NCI-H1694 (cell line): ENCODE results near the gene MRPS12.

Source experiments
- DNase-seq: peaks from one replicate; lab custom pipeline; 2025; lab: John Stamatoyannopoulos, UW

MRPS12 gene

GRCh38 chr19:38975214-38975860, 44.6 kb downstream of the MRPS12 start, which contains the start of gene FBXO17:
FBXO17 (minus strand) TSS chr19:38975742; CDS start chr19:38950319, 25,423 bp downstream.
- no peak for DNase-seq

DNA sequence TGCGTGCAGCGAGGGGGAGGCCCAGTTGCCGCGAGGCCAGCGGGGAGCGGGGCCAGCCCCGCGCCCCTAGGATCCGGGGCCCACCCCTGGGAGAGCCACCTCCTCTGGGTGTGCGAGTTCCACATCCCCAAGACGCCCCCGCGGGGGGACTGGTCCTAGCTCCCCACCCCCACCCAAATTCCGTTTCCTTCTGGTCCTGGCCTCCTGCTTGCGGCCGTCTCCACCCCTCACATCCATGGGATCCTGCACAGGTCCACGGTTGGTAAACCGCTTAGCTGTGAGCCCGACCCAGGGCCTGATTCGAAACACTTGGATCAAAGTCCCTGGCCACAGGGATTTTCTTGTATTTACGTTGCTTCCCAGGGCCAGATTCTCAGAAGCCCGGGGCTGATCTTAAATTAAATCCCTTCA, 45.1 kb downstream of the MRPS12 start:
- no peak for DNase-seq

DNA sequence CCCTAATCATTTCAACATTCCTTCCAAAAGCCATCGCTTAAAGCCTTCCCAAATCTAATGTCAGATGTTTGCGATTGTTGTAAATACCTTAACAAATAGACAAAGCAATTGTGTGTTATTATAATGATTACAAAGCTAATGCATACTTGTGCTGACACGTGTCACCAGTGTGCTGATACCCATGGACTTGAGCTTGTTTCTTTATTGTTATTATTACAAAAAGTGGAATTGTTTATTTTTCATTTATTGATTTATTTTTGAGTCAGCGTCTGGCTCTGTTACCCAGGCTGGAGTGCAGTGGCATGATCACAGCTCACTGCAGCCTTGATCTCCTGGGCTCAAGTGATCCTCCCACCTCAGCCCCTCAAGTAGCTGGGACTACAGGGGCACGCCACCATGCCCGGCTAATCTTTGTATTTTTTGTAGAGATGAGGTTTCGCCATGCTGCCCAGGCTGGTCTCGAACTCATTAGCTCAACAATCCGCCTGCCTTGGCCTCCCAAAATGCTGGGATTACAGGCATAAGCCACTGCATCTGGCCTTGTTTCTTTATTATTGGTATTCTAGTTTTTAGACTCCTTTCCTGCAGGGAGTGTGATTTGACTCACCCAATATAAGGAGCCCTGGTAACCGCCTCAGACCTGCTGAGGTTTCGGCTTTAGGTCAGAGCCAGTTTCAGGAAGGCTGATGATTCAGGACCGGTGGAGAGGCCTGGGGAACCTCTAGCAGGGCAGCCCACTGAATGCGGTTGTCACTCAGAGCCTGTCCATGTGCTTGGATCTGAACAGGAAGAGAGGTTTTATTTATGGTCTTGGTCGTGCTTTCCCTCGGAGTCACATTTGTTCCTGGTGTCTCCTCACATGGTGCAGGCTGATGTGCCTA, 46.9 kb downstream of the MRPS12 start:
- DNase-seq: no peak

- DNase-seq: no peak
Measured at GRCh38 chr19:38978326-38978689, 47.6 kb downstream of the MRPS12 start.

GRCh38 chr19:38979812-38980211, 49.1 kb downstream of the MRPS12 start:
- DNase-seq: no peak

GRCh38 chr19:38980583-38981374, 50.0 kb downstream of the MRPS12 start:
- no peak for DNase-seq
